ENCODE results near the gene ZNF326. TPM values are rescaled to one million over a fixed set of nuclear protein-coding genes. Genes with fewer than 3 reads are reported as not detected.

The ZNF326 gene
- total and polyA plus RNA-seq, 2 of the 8 experiments (the other 6 are each of a cell fraction or from before 2014, with no cell fraction given) = 12.2 to 30.6 TPM

DNA sequence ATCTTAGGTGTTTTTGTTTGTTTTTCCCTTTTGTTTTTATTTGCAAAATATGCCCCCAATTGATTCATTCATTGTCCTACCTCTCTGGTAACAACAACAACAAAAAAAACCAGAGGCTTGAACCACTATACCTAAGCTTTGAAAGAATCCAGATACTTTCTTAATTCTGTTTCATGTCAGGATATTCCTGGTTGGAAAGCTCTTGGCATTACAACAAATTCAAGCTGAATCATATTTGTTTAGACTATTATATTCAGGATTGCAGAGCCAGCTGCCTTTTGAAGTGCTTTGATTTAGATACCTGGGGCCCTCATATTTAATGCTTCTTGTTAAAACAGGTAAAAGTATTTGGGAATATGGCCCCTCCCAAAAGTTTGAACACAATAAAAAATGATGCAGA is 22.9 kb upstream of the ZNF326 start:
- no peaks in the 10 kb centered on the region for H4K20me1 ChIP-seq (replicated peaks in 1 of 2; ENCODE audit: control insufficient read depth in 1 of 2, insufficient read depth in 2 of 2, low read length in 2 of 2)
- no peak overlapping the region for H3K4me2 ChIP-seq (ENCODE audit: insufficient read depth in 1 of 2, low read depth in 2 of 2, low read length in 2 of 2)
- H3K56ac ChIP-seq (replicated peaks; ENCODE audit: insufficient read length, low read depth, low read length) = no peak overlapping the region
- no peak overlapping the region for H2BK15ac ChIP-seq (ENCODE audit: low read length)
- no peaks in the 10 kb centered on the region for H3K36me3 ChIP-seq (ENCODE audit: control insufficient read depth in 2 of 4, insufficient read depth in 4 of 4, low read length in 3 of 4)
- H3K79me2 ChIP-seq (ENCODE audit: control insufficient read depth in 1 of 2, insufficient read depth in 2 of 2, low read length in 2 of 2) = no peaks in the 10 kb centered on the region
- H3K18ac ChIP-seq (ENCODE audit: extremely low read depth, low read length) = no peak overlapping the region
- H2BK120ac ChIP-seq (replicated peaks; ENCODE audit: low read depth, low read length) = no peak overlapping the region
- no peak overlapping the region for H3K23ac ChIP-seq (ENCODE audit: insufficient read length)
- FAIRE-seq (no peak), DNase-seq (ENCODE audit: low read depth in 1 of 2, low spot score in 2 of 2) (no peak)
- H3K27ac ChIP-seq (ENCODE audit: low read depth, low read length) = no peak overlapping the region
- ChIA-PET POLR2A (ENCODE audit: partially characterized antibody) (interaction anchor here (0.9 kb wide), 1 partner anchor 13 kb away, joined by 3 read pairs; no protein-coding TSS in a partner anchor), CTCF (ENCODE audit: partially characterized antibody) (interaction anchor here (0.6 to 2.0 kb wide), 6 partner anchors 9 to 1163 kb away, joined by 3 to 10 read pairs (median 4); no protein-coding TSS in a partner anchor)
- H3K4ac ChIP-seq (replicated peaks; ENCODE audit: insufficient read length, low read depth, low read length) = no peak overlapping the region
- H2AK5ac ChIP-seq (ENCODE audit: low read depth, low read length) = no peak overlapping the region
- no peak overlapping the region for H3K9ac ChIP-seq (replicated peaks in 1 of 4; ENCODE audit: extremely low read depth in 1 of 4, low read depth in 3 of 4, low read length in 3 of 4)
- TF ChIP-seq POLR2AphosphoS5 (IDR thresholded peaks at IDR 0.05; ENCODE audit: low read depth, low read length) (no peak), CEBPB (IDR thresholded peaks at IDR 0.05; ENCODE audit: low read depth, low read length) (no peak), TAF7 (optimal IDR thresholded peaks at IDR 0.05; ENCODE audit: borderline replicate concordance, low read depth, low read length) (no peak), KDM5A (IDR thresholded peaks at IDR 0.05; ENCODE audit: low read length) (no peak), JUND (IDR thresholded peaks at IDR 0.05; ENCODE audit: low read length) (no peak), TBP (IDR thresholded peaks at IDR 0.05; ENCODE audit: low read depth, low read length) (no peak), SP1 (IDR thresholded peaks at IDR 0.05; ENCODE audit: low read depth, low read length) (no peak), TEAD4 (IDR thresholded peaks at IDR 0.05; ENCODE audit: low read depth, low read length) (no peak), PHF8 (conservative IDR thresholded peaks at IDR 0.05; ENCODE audit: low read depth, low read length) (no peak), SAP30 (IDR thresholded peaks at IDR 0.05; ENCODE audit: insufficient read depth, insufficient replicate concordance, low read length) (no peak)
- TF ChIP-seq, protein P1, sequence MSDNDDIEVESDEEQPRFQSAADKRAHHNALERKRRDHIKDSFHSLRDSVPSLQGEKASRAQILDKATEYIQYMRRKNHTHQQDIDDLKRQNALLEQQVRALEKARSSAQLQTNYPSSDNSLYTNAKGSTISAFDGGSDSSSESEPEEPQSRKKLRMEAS (IDR thresholded peaks at IDR 0.05) = no peak
- H3K4me1 ChIP-seq (replicated peaks in 1 of 4; ENCODE audit: control insufficient read depth in 3 of 4, insufficient read depth in 4 of 4, low read length in 3 of 4) = peaks cover 0 to 1% (median 0%) of the 10 kb centered on the region in 4 experiments; a peak in 1 of 7 replicates
- no peak overlapping the region for H3K4me3 ChIP-seq (ENCODE audit: extremely low read depth in 1 of 4, insufficient read depth in 2 of 4, low read depth in 3 of 4, low read length in 4 of 4)
- H2AFZ ChIP-seq (ENCODE audit: low read length) = no peak overlapping the region
- H4K5ac ChIP-seq (ENCODE audit: insufficient read length, low read depth, low read length) = no peak overlapping the region
- no peaks in the 10 kb centered on the region for H3K79me1 ChIP-seq (ENCODE audit: low read depth, low read length)
- no peak overlapping the region for H2BK12ac ChIP-seq (ENCODE audit: low read depth, low read length)
- no peaks in the 10 kb centered on the region for H3K27me3 ChIP-seq (replicated peaks in 1 of 4; ENCODE audit: control insufficient read depth in 3 of 4, extremely low read depth in 1 of 4, insufficient read depth in 3 of 4, low read length in 3 of 4)
- no peak overlapping the region for H2BK5ac ChIP-seq (ENCODE audit: low read depth, low read length)
- no peak overlapping the region for H4K91ac ChIP-seq (replicated peaks; ENCODE audit: insufficient read length, low read length)
- H2BK20ac ChIP-seq (ENCODE audit: low read length) = no peak overlapping the region
- no peak overlapping the region for H3K14ac ChIP-seq (ENCODE audit: insufficient read length)
- H4K8ac ChIP-seq (ENCODE audit: extremely low read depth, insufficient read depth, low read length) = no peak overlapping the region
- no peaks in the 10 kb centered on the region for H3K23me2 ChIP-seq (ENCODE audit: low read depth, low read length)
- no peaks in the 10 kb centered on the region for H3K9me3 ChIP-seq (ENCODE audit: insufficient read depth in 2 of 2, low read depth in 1 of 2, low read length in 1 of 2)

All from H1 (cell line).